SH-SY5Y (cell line): ENCODE results near the gene LRRFIP2.

Experiments
- GATA2 ChIP-seq: IDR thresholded peaks from 2 replicates; pipeline ENCODE4 v1.6.1; 2011; ENCODE audit warnings: mild to moderate bottlenecking, low read depth, low read length
- GATA3 ChIP-seq: IDR thresholded peaks from 2 replicates; pipeline ENCODE4 v1.6.1; 2011; ENCODE audit warnings: low read depth, mild to moderate bottlenecking, low read length, moderate library complexity

DNA sequence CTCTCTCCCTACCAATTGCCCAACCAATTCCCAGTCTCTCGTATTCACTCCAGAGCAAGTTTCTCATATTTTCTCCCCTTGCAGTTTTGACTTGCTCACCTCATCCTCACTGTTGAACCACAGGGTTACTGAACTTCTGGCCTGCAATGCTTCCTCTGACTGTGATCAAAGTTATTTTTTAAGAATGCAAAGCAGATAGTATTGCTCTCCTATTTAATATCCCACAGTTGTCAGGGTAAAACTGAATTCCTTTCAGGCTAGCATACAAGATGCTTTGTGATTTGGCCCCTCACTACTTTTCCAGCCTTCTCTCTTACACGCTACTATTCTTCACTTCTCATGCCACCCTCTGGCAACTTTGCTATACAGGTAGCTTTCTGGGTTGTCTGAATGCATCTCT lies 80.9 kb downstream of the LRRFIP2 start:
- no peak for TF ChIP-seq GATA2
- TF ChIP-seq GATA3: no peak
